K562 (cell line): Measurements from ENCODE around the gene TFAP2D.
A peak's percentile ranks its signal among the peaks of the same experiment; 100 is the strongest.

Source experiments
- ERF ChIP-seq: fragments of 450-650 bp; formaldehyde crosslinking; IDR thresholded peaks from 2 replicates; pipeline ENCODE4 v1.4.0; 2020; ENCODE audit warnings: mild to moderate bottlenecking, mixed read lengths
- EZH2 ChIP-seq: IDR thresholded peaks from 2 replicates; pipeline ENCODE4 v1.6.1; 2012; ENCODE audit warnings: low read depth, mild to moderate bottlenecking, inconsistent platforms, low read length, borderline replicate concordance
- JUNB ChIP-seq: fragments of 450-650 bp; formaldehyde crosslinking; conservative IDR thresholded peaks from 2 replicates; pipeline ENCODE4 v1.4.0; 2020; ENCODE audit warnings: mild to moderate bottlenecking
- NFE2 ChIP-seq: IDR thresholded peaks from 2 replicates; pipeline ENCODE4 v1.6.1; 2014; ENCODE audit warnings: antibody characterized with exemption, low read depth
- NR3C1 ChIP-seq: sonication (generic); formaldehyde crosslinking; IDR thresholded peaks from 2 replicates; pipeline ENCODE4 v1.8.1; 2022; ENCODE audit warnings: missing genetic modification reagents
- PBX2 ChIP-seq, 2 experiments: IDR thresholded peaks in 1 of 2; conservative IDR thresholded peaks in 1 of 2; 2 replicates each; pipeline ENCODE4 v1.6.1; 2016; ENCODE audit warnings: low read depth in 2 of 2, mild to moderate bottlenecking in 1 of 2, missing compliant biosample characterization in 1 of 2, missing genetic modification characterization in 1 of 2, moderate library complexity in 1 of 2
- POLR2A ChIP-seq: fragments of 450-650 bp; conservative IDR thresholded peaks from 2 replicates; pipeline ENCODE4 v1.6.1; 2016
- SMARCC2 ChIP-seq: fragments of 450-650 bp; IDR thresholded peaks from 2 replicates; pipeline ENCODE4 v1.6.1; 2017; ENCODE audit warnings: antibody characterized with exemption, moderate library complexity, mild to moderate bottlenecking, low read depth
- TF ChIP-seq, protein P1 (sequence below), 3 experiments: IDR thresholded peaks in 2 of 3; conservative IDR thresholded peaks in 1 of 3; 2 replicates each; pipeline ENCODE4 v1.5.1; 2011 to 2012; ENCODE audit warnings: low read length in 3 of 3, mild to moderate bottlenecking in 3 of 3, control low read depth in 2 of 3, improper control_type of control experiment in 1 of 3, inconsistent platforms in 1 of 3, low read depth in 1 of 3, mixed read lengths in 1 of 3, moderate library complexity in 1 of 3; ENCODE audit not compliant: insufficient read depth in 2 of 3
- TF ChIP-seq, protein P2 (sequence below): fragments of 250-450 bp; sonication (Bioruptor Pico); IDR thresholded peaks from 2 replicates; pipeline ENCODE4 v1.5.0; 2020; ENCODE audit warnings: mild to moderate bottlenecking, borderline replicate concordance

DNA sequence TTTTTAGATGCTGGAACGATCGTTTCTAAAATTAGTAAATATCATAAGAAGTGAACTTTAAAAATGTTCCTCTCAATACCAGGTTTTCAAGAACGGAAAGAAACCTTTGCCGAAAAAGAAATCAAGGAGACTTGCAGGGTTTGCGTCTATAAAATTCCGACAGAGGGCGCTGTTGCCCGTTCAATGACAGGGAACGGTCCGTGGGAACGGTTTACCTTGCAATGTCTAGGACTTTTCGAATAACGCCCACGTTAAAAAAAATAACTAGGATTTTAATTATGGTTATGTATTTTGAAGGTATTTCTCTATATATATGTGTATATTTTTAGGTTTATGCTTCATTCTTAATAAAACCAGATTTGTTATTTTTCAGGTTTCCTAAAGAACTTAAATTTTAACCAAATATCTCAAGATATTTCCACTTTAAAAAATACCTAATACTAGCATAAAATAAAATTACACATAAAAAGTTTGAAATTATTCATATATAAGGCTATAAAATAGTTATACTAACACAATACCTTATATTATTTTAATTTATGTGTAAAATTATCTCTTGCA, 102.9 kb downstream of the TFAP2D start:
- TF ChIP-seq NFE2 (no peak), ERF (CRISPR knock-in tag) (no peak), POLR2A (no peak), EZH2 (no peak), SMARCC2 (no peak), NR3C1 (CRISPR knock-in tag) (no peak), PBX2 (CRISPR knock-in tag; IDR thresholded peaks at IDR 0.05; ENCODE audit: low read depth) (no peak), PBX2 (tag; conservative IDR thresholded peaks at IDR 0.05; ENCODE audit: low read depth) (no peak), JUNB (CRISPR knock-in tag) (no peak)
- TF ChIP-seq, protein P1, sequence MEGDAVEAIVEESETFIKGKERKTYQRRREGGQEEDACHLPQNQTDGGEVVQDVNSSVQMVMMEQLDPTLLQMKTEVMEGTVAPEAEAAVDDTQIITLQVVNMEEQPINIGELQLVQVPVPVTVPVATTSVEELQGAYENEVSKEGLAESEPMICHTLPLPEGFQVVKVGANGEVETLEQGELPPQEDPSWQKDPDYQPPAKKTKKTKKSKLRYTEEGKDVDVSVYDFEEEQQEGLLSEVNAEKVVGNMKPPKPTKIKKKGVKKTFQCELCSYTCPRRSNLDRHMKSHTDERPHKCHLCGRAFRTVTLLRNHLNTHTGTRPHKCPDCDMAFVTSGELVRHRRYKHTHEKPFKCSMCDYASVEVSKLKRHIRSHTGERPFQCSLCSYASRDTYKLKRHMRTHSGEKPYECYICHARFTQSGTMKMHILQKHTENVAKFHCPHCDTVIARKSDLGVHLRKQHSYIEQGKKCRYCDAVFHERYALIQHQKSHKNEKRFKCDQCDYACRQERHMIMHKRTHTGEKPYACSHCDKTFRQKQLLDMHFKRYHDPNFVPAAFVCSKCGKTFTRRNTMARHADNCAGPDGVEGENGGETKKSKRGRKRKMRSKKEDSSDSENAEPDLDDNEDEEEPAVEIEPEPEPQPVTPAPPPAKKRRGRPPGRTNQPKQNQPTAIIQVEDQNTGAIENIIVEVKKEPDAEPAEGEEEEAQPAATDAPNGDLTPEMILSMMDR (IDR thresholded peaks at IDR 0.05 in 2 of 3, conservative IDR thresholded peaks at IDR 0.05 in 1 of 3; ENCODE audit: insufficient read depth in 2 of 3, low read depth in 1 of 3, low read length in 3 of 3) = peak; percentile 86 to 96 (median 88)
- TF ChIP-seq, protein P2, sequence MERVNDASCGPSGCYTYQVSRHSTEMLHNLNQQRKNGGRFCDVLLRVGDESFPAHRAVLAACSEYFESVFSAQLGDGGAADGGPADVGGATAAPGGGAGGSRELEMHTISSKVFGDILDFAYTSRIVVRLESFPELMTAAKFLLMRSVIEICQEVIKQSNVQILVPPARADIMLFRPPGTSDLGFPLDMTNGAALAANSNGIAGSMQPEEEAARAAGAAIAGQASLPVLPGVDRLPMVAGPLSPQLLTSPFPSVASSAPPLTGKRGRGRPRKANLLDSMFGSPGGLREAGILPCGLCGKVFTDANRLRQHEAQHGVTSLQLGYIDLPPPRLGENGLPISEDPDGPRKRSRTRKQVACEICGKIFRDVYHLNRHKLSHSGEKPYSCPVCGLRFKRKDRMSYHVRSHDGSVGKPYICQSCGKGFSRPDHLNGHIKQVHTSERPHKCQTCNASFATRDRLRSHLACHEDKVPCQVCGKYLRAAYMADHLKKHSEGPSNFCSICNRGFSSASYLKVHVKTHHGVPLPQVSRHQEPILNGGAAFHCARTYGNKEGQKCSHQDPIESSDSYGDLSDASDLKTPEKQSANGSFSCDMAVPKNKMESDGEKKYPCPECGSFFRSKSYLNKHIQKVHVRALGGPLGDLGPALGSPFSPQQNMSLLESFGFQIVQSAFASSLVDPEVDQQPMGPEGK (CRISPR knock-in tag) = no peak
